HepG2 (cell line): ENCODE data around the gene MYO10. TPM values are rescaled to one million over a fixed set of nuclear protein-coding genes. Genes with fewer than 3 reads are reported as not detected.

Experiments
- ATAC-seq: fragments of 200-7000 bp; cut with Tn5 transposase; 3 replicates; pipeline ENCODE4 v1.9.1; 2020; ENCODE audit warnings: mild to moderate bottlenecking, moderate library complexity
- BruUV-seq: library from RNA; stranded (reverse); fragments of 400-500 nt; replicated peaks from 2 replicates; lab custom pipeline; 2021; lab: Mats Ljungman, UMichigan
- CTCF ChIA-PET: fragments of 300-600 bp; formaldehyde crosslinking; extraction: SDS; loops from one replicate; lab custom pipeline; 2021; ENCODE audit warnings: low total read pairs, inconsistent platforms, low intra/inter-chr PET ratio; lab: Yijun Ruan, JAX
- POLR2A ChIA-PET: fragments of 350-600 bp; sonication (Branson Sonifier 250); formaldehyde crosslinking; loops from one replicate; lab custom pipeline; 2020; ENCODE audit warnings: antibody characterized with exemption, inconsistent platforms; lab: Yijun Ruan, JAX
- DNase-seq: peaks from one replicate; pipeline ENCODE4 v3.0.0-alpha.2; 2015; ENCODE audit warnings: low spot score
- FAIRE-seq: peaks from 3 replicates; lab custom pipeline; 2011; peaks lifted over from hg19 to GRCh38; lab: Jason Lieb, UNC
- H2AFZ ChIP-seq: one replicate; pipeline ENCODE4 v1.6.1; 2011; ENCODE audit warnings: low read length, inconsistent platforms
- H3K27ac ChIP-seq: fragments of 300-600 bp; 3 replicates; pipeline ENCODE4 v1.8.0; 2011; ENCODE audit warnings: mixed run types, mild to moderate bottlenecking, mixed read lengths, low read length, inconsistent platforms; ENCODE audit not compliant: insufficient read depth; ENCODE audit errors: extremely low read length
- H3K27me3 ChIP-seq, 2 experiments: fragments of 200-600 bp in 1 of 2; 2 replicates in 1 of 2; 3 replicates in 1 of 2; pipeline versions ENCODE4 v1.6.0 to v1.8.0; 2011; ENCODE audit warnings: low read length in 2 of 2, mild to moderate bottlenecking in 2 of 2, moderate library complexity in 2 of 2, inconsistent platforms in 1 of 2; ENCODE audit not compliant: insufficient read depth in 2 of 2, control insufficient read depth in 1 of 2
- H3K36me3 ChIP-seq, 2 experiments: fragments of 200-600 bp in 1 of 2; replicated peaks in 1 of 2; 2 replicates in 1 of 2; 3 replicates in 1 of 2; pipeline versions ENCODE4 v1.5.1 to v1.8.0; 2011; ENCODE audit warnings: low read length in 2 of 2, inconsistent platforms in 1 of 2; ENCODE audit not compliant: insufficient read depth in 2 of 2, control insufficient read depth in 1 of 2
- H3K4me1 ChIP-seq: 2 replicates; pipeline ENCODE4 v1.5.1; 2012; ENCODE audit warnings: low read length, inconsistent platforms; ENCODE audit not compliant: insufficient read depth
- H3K4me2 ChIP-seq: 2 replicates; pipeline ENCODE4 v1.6.0; 2011; ENCODE audit warnings: low read depth, low read length, inconsistent platforms
- H3K4me3 ChIP-seq, 3 experiments: fragments of 200-600 bp in 1 of 3; sonication (generic), shearing (Covaris generic) in 1 of 3; replicated peaks in 1 of 3; 2 replicates each; pipeline ENCODE4 v1.5.1; 2011 to 2016; ENCODE audit warnings: low read length in 3 of 3, inconsistent platforms in 2 of 3, low read depth in 2 of 3, mild to moderate bottlenecking in 2 of 3, control low read depth in 1 of 3, mixed read lengths in 1 of 3; ENCODE audit not compliant: insufficient read depth in 1 of 3
- H3K79me2 ChIP-seq: one replicate; pipeline ENCODE4 v1.6.1; 2011; ENCODE audit warnings: low read length, inconsistent platforms; ENCODE audit not compliant: insufficient read depth
- H3K9ac ChIP-seq: 2 replicates; pipeline ENCODE4 v1.6.0; 2011; ENCODE audit warnings: mild to moderate bottlenecking, low read depth, low read length, inconsistent platforms; ENCODE audit not compliant: insufficient read depth
- H3K9me3 ChIP-seq: 2 replicates; pipeline ENCODE4 v1.5.1; 2012; ENCODE audit warnings: mild to moderate bottlenecking, low read length
- H4K20me1 ChIP-seq: 2 replicates; pipeline ENCODE4 v1.6.0; 2011; ENCODE audit warnings: inconsistent platforms, mild to moderate bottlenecking, low read length, moderate library complexity; ENCODE audit not compliant: insufficient read depth
- GMEB1 ChIP-seq: sonication (generic); formaldehyde crosslinking; IDR thresholded peaks from 2 replicates; pipeline ENCODE4 v1.5.1; 2020; ENCODE audit warnings: missing genetic modification reagents, mild to moderate bottlenecking, borderline replicate concordance
- HNRNPK ChIP-seq: fragments of 200-400 bp; formaldehyde crosslinking; IDR thresholded peaks from 2 replicates; pipeline ENCODE4 v1.6.1; 2018; ENCODE audit warnings: low read length, low read depth, moderate library complexity, mild to moderate bottlenecking; ENCODE audit not compliant: poor library complexity, severe bottlenecking
- NR2F2 ChIP-seq: IDR thresholded peaks from 2 replicates; pipeline ENCODE4 v1.6.1; 2012; ENCODE audit warnings: low read depth, inconsistent platforms, borderline replicate concordance
- PAWR ChIP-seq: sonication (generic); formaldehyde crosslinking; IDR thresholded peaks from 2 replicates; pipeline ENCODE4 v1.4.0; 2020; ENCODE audit warnings: missing genetic modification reagents, mild to moderate bottlenecking, borderline replicate concordance
- SKIL ChIP-seq: sonication (generic); formaldehyde crosslinking; IDR thresholded peaks from 2 replicates; pipeline ENCODE4 v1.8.0; 2022; ENCODE audit warnings: missing genetic modification reagents, mild to moderate bottlenecking, moderate library complexity, borderline replicate concordance
- TRIM24 ChIP-seq: sonication (generic); formaldehyde crosslinking; IDR thresholded peaks from 2 replicates; pipeline ENCODE4 v1.8.0; 2022; ENCODE audit warnings: mild to moderate bottlenecking, missing genetic modification reagents
- YY1 ChIP-seq: IDR thresholded peaks from 2 replicates; pipeline ENCODE4 v1.6.1; 2011; ENCODE audit warnings: low read length, low read depth, moderate library complexity, mild to moderate bottlenecking; ENCODE audit not compliant: insufficient read depth, insufficient replicate concordance
- ZNF136 ChIP-seq: sonication (generic); formaldehyde crosslinking; IDR thresholded peaks from 2 replicates; pipeline ENCODE4 v1.8.1; 2022; ENCODE audit warnings: low read depth, mild to moderate bottlenecking, moderate library complexity, missing genetic modification reagents
- ZNF556 ChIP-seq: sonication (generic); formaldehyde crosslinking; IDR thresholded peaks from 2 replicates; pipeline ENCODE4 v1.4.0; 2020; ENCODE audit warnings: mild to moderate bottlenecking, missing genetic modification reagents, borderline replicate concordance
- ZNF577 ChIP-seq: sonication (generic); formaldehyde crosslinking; IDR thresholded peaks from 2 replicates; pipeline ENCODE4 v1.4.0; 2020; ENCODE audit warnings: mild to moderate bottlenecking, low read depth, missing genetic modification reagents, borderline replicate concordance
- ZNF816 ChIP-seq: sonication (generic); formaldehyde crosslinking; IDR thresholded peaks from 2 replicates; pipeline ENCODE4 v1.8.0; 2022; ENCODE audit warnings: missing genetic modification reagents, mild to moderate bottlenecking, borderline replicate concordance
- ZNF883 ChIP-seq: sonication (generic); formaldehyde crosslinking; IDR thresholded peaks from 2 replicates; pipeline ENCODE4 v1.5.1; 2020; ENCODE audit warnings: mild to moderate bottlenecking, missing genetic modification reagents; ENCODE audit errors: not compliant biosample characterization
- WGBS: methylation state at CpG from one replicate; pipeline ENCODE4 v1.1.6; 2017; ENCODE audit warnings: low lambda C conversion rate; 5-methylcytosine and 5-hydroxymethylcytosine counted together
- in situ Hi-C: cut with HindIII; loops from 2 replicates; pipeline ENCODE4 v1.10.0; 2017; ENCODE audit warnings: low pct_unique_long_range_greater_than_20kb; ENCODE audit not compliant: extremely low pct_ligation_motif_present
- intact Hi-C: fragments of 100-400 bp; cut with micrococcal nuclease; formaldehyde crosslinking; loops from one replicate; pipeline ENCODE4 v1.10.0; 2022; ENCODE audit not compliant: unreplicated experiment
- polyA plus RNA-seq, 8 experiments: library from polyadenylated mRNA; depleted of rRNA in 3 of 8; stranded (reverse) in 7 of 8; unstranded in 1 of 8; fragments of >200 nt; fragmentation: Illumina TruSeq in 4 of 8; extraction: Trizol in 4 of 8; gene quantifications; 2 replicates each; pipeline versions ENCODE4 v1.2.1 to v1.2.3, GENCODE V29; 2011 to 2016; ENCODE audit warnings: low read depth in 4 of 8, missing spikeins in 1 of 8, mixed read lengths in 1 of 8; ENCODE audit not compliant: insufficient read depth in 1 of 8
- total RNA-seq, 5 experiments: library from RNA; depleted of rRNA; stranded (reverse); fragments of >200 nt; fragmentation: Illumina TruSeq; extraction: Trizol; gene quantifications; 2 replicates each; pipeline ENCODE4 v1.2.3, GENCODE V29; 2016; ENCODE audit warnings: low read depth in 1 of 5
- TF ChIP-seq, protein P1 (sequence below): sonication (generic); formaldehyde crosslinking; IDR thresholded peaks from 2 replicates; pipeline ENCODE4 v1.5.0; 2020; ENCODE audit warnings: mild to moderate bottlenecking, low read depth, missing genetic modification reagents, borderline replicate concordance

The MYO10 gene
- total and polyA plus RNA-seq, 2 of the 13 experiments (the other 11 are each of a cell fraction or from before 2014, with no cell fraction given): 4.5 to 14.0 TPM

- no peak for TF ChIP-seq SKIL
- no peak for TF ChIP-seq TRIM24 (CRISPR knock-in tag)
- TF ChIP-seq, all 625 proteins: peak for 0
These were observed 79.6 kb downstream of the MYO10 start (continued) for GRCh38 chr5:16856531-16856930.

DNA sequence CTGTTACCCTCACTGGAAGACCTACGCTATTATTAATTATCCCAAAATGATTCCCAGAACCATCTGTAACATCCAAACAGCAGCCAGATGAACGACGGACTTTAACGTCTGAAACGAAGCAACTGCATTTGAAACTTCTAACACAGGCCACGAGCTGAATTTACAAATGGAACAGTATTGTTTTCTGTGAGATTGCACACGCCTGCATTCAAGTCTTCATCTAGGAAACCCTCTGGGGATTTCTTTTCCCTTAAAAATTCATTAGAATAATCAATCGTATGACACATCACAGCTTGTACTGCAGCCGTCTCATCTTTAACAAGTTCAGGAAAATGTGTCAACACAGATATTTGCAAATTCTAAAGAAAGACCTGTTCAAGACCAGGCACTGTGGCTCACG, 80.2 kb downstream of the MYO10 start:
- Histone ChIP-seq H3K4me1 (no peaks in the 10 kb centered on the region), H3K27me3 (no peaks in the 10 kb centered on the region), H3K27ac (no peak overlapping the region)
- no TSS peak for BruUV-seq
- intact Hi-C loops: no loop called here
- TF ChIP-seq NR2F2 (no peak), ZNF883 (CRISPR knock-in tag) (no peak), HNRNPK (no peak), ZNF556 (CRISPR knock-in tag) (no peak), GMEB1 (no peak), PAWR (CRISPR knock-in tag) (no peak), ZNF816 (CRISPR knock-in tag) (no peak), ZNF577 (CRISPR knock-in tag) (no peak), ZNF136 (no peak), YY1 (no peak)
- TF ChIP-seq, protein P1, sequence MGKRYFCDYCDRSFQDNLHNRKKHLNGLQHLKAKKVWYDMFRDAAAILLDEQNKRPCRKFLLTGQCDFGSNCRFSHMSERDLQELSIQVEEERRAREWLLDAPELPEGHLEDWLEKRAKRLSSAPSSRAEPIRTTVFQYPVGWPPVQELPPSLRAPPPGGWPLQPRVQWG: no peak
- TF ChIP-seq, all 625 proteins: peak for 0
- no peak for FAIRE-seq
- in situ Hi-C loops: no loop called here
- H3K9ac ChIP-seq: no peak overlapping the region
- 63% methylated on average over 10 of the region's 10 CpGs for WGBS
- CTCF ChIA-PET: no interaction called here
- POLR2A ChIA-PET: no interaction called here
- no peak for ATAC-seq
- H4K20me1 ChIP-seq: no peaks in the 10 kb centered on the region
- DNase-seq: no peak
- no peak overlapping the region for H3K4me2 ChIP-seq
- H3K36me3 ChIP-seq: no peaks in the 10 kb centered on the region
- H3K4me3 ChIP-seq: no peak overlapping the region
- H3K9me3 ChIP-seq: no peaks in the 10 kb centered on the region
- no peaks in the 10 kb centered on the region for H3K79me2 ChIP-seq
- no peak overlapping the region for H2AFZ ChIP-seq
